Measurements from ENCODE around the gene GPRIN3. TPM values are rescaled to one million over a fixed set of nuclear protein-coding genes. Genes with fewer than 3 reads are reported as not detected.

Gene GPRIN3
- total RNA-seq, 2 donors from 2014 or later: 2.1 to 2.3 TPM

DNA sequence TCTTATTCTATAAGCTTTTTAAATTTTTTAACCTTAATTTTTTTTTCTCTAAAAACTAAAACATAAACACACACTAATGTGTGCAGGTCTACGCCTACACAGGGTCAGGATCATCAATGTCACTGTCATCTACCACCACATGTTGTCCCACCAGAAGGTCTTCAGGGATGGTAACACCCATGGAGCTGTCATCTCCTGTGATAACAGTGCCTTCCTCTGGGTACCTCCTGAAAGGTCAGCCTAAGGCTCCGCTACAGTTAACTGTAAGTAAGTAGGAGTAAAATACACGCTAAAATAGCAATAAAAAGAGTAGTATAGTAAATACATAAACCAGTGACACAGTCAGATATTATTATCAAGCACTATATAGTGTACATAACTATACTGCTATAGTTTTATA lies 45.9 kb upstream of the GPRIN3 start:
- TF ChIP-seq, protein P1, sequence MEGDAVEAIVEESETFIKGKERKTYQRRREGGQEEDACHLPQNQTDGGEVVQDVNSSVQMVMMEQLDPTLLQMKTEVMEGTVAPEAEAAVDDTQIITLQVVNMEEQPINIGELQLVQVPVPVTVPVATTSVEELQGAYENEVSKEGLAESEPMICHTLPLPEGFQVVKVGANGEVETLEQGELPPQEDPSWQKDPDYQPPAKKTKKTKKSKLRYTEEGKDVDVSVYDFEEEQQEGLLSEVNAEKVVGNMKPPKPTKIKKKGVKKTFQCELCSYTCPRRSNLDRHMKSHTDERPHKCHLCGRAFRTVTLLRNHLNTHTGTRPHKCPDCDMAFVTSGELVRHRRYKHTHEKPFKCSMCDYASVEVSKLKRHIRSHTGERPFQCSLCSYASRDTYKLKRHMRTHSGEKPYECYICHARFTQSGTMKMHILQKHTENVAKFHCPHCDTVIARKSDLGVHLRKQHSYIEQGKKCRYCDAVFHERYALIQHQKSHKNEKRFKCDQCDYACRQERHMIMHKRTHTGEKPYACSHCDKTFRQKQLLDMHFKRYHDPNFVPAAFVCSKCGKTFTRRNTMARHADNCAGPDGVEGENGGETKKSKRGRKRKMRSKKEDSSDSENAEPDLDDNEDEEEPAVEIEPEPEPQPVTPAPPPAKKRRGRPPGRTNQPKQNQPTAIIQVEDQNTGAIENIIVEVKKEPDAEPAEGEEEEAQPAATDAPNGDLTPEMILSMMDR (conservative IDR thresholded peaks at IDR 0.05): no peak
- no peaks in the 10 kb centered on the region for H3K9me3 Mint-ChIP-seq
- 92 to 100% methylated on average over 2 of the region's 3 CpGs for WGBS, 2 experiments (ENCODE audit: insufficient coverage in 1 of 2, insufficient read length in 1 of 2)
- H3K9ac ChIP-seq (ENCODE audit: extremely low read depth, low read length, poor library complexity, severe bottlenecking): no peak overlapping the region
- no peaks in the 10 kb centered on the region for H3K4me1 ChIP-seq (ENCODE audit: control insufficient read depth, insufficient read depth, low read length)
- H3K9me3 ChIP-seq (ENCODE audit: control insufficient read depth, low read length): no peaks in the 10 kb centered on the region
- peaks cover 20% of the 10 kb centered on the region for H3K27me3 Mint-ChIP-seq (ENCODE audit: insufficient read depth)
- H3K4me1 Mint-ChIP-seq: no peaks in the 10 kb centered on the region
- H3K36me3 ChIP-seq (ENCODE audit: control insufficient read depth, insufficient read depth, low read length): no peaks in the 10 kb centered on the region
- no peak overlapping the region for H3K4me3 Mint-ChIP-seq
- H3K27ac ChIP-seq (ENCODE audit: low read depth, low read length): no peak overlapping the region
- H3K27ac Mint-ChIP-seq: no peak overlapping the region
- DNase-seq: no peak
- H3K36me3 Mint-ChIP-seq (ENCODE audit: low read depth): no peaks in the 10 kb centered on the region
- H3K27me3 ChIP-seq (ENCODE audit: control insufficient read depth, insufficient read depth, low read length, poor library complexity, severe bottlenecking): no peaks in the 10 kb centered on the region
- no peak overlapping the region for H3K4me3 ChIP-seq (ENCODE audit: low read length)

GRCh38 chr4:89352541-89352940 lies 44.9 kb upstream of the GPRIN3 start:
- no peak overlapping the region for H3K27ac ChIP-seq (ENCODE audit: low read depth, low read length)
- no peaks in the 10 kb centered on the region for H3K36me3 Mint-ChIP-seq (ENCODE audit: low read depth)
- H3K4me3 ChIP-seq (ENCODE audit: low read length): no peak overlapping the region
- peaks cover 20% of the 10 kb centered on the region for H3K27me3 Mint-ChIP-seq (ENCODE audit: insufficient read depth)
- H3K9me3 ChIP-seq (ENCODE audit: control insufficient read depth, low read length): no peaks in the 10 kb centered on the region
- no peaks in the 10 kb centered on the region for H3K4me1 ChIP-seq (ENCODE audit: control insufficient read depth, insufficient read depth, low read length)
- no peak overlapping the region for H3K4me3 Mint-ChIP-seq
- no peaks in the 10 kb centered on the region for H3K9me3 Mint-ChIP-seq
- DNase-seq: no peak
- H3K36me3 ChIP-seq (ENCODE audit: control insufficient read depth, insufficient read depth, low read length): no peaks in the 10 kb centered on the region
- no peak overlapping the region for H3K9ac ChIP-seq (ENCODE audit: extremely low read depth, low read length, poor library complexity, severe bottlenecking)
- H3K27me3 ChIP-seq (ENCODE audit: control insufficient read depth, insufficient read depth, low read length, poor library complexity, severe bottlenecking): no peaks in the 10 kb centered on the region
- no peaks in the 10 kb centered on the region for H3K4me1 Mint-ChIP-seq
- no CpG with 5 or more reads among the region's 1 CpG for WGBS, 2 experiments (ENCODE audit: insufficient coverage in 1 of 2, insufficient read length in 1 of 2)
- H3K27ac Mint-ChIP-seq: no peak overlapping the region
- TF ChIP-seq, protein P1 (conservative IDR thresholded peaks at IDR 0.05): no peak

GRCh38 chr4:89351201-89351600 lies 43.6 kb upstream of the GPRIN3 start:
- H3K36me3 ChIP-seq (ENCODE audit: control insufficient read depth, insufficient read depth, low read length): no peaks in the 10 kb centered on the region
- H3K27ac Mint-ChIP-seq: no peak overlapping the region
- TF ChIP-seq, protein P1 (conservative IDR thresholded peaks at IDR 0.05): no peak
- H3K4me1 Mint-ChIP-seq: no peaks in the 10 kb centered on the region
- H3K9me3 Mint-ChIP-seq: no peaks in the 10 kb centered on the region
- H3K9ac ChIP-seq (ENCODE audit: extremely low read depth, low read length, poor library complexity, severe bottlenecking): no peak overlapping the region
- no peak overlapping the region for H3K4me3 Mint-ChIP-seq
- H3K4me3 ChIP-seq (ENCODE audit: low read length): no peak overlapping the region
- no peaks in the 10 kb centered on the region for H3K27me3 ChIP-seq (ENCODE audit: control insufficient read depth, insufficient read depth, low read length, poor library complexity, severe bottlenecking)
- H3K27ac ChIP-seq (ENCODE audit: low read depth, low read length): no peak overlapping the region
- DNase-seq: no peak
- no peaks in the 10 kb centered on the region for H3K4me1 ChIP-seq (ENCODE audit: control insufficient read depth, insufficient read depth, low read length)
- WGBS, 2 experiments (ENCODE audit: insufficient coverage in 1 of 2, insufficient read length in 1 of 2): 90% methylated on average over 2 of the region's 2 CpGs
- no peaks in the 10 kb centered on the region for H3K9me3 ChIP-seq (ENCODE audit: control insufficient read depth, low read length)
- H3K27me3 Mint-ChIP-seq (ENCODE audit: insufficient read depth): peaks cover 9% of the 10 kb centered on the region
- H3K36me3 Mint-ChIP-seq (ENCODE audit: low read depth): no peaks in the 10 kb centered on the region
